Measurements from ENCODE around the gene GPRC5D.

DNA sequence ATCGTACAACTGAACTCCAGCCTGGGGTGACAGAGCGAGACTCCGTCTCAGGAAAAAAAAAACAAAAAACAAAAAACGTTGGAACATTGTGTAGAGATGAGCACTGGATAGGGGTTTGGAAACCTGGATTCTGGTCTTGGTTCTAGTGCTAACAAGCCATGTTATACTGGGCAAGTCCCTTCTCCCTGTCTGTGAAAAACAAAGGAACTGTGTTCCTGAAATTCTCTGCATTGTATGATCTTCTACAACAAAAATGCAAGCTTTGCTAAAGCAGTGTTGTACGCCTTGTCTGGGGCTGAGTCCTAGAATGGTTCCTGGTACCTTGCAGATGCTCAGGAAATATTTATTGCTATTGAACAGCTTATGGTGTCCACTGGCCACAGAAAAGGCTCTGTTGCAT, 13.4 kb downstream of the GPRC5D start:
- TF ChIP-seq, protein P1, sequence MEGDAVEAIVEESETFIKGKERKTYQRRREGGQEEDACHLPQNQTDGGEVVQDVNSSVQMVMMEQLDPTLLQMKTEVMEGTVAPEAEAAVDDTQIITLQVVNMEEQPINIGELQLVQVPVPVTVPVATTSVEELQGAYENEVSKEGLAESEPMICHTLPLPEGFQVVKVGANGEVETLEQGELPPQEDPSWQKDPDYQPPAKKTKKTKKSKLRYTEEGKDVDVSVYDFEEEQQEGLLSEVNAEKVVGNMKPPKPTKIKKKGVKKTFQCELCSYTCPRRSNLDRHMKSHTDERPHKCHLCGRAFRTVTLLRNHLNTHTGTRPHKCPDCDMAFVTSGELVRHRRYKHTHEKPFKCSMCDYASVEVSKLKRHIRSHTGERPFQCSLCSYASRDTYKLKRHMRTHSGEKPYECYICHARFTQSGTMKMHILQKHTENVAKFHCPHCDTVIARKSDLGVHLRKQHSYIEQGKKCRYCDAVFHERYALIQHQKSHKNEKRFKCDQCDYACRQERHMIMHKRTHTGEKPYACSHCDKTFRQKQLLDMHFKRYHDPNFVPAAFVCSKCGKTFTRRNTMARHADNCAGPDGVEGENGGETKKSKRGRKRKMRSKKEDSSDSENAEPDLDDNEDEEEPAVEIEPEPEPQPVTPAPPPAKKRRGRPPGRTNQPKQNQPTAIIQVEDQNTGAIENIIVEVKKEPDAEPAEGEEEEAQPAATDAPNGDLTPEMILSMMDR (IDR thresholded peaks at IDR 0.05; ENCODE audit: low read length), result no peak
- no peak for TF ChIP-seq EZH2 (IDR thresholded peaks at IDR 0.05; ENCODE audit: borderline replicate concordance, low read length)
